GM21786 (cell line): ENCODE results near the gene LHFPL2.
A peak's percentile ranks its signal among the peaks of the same experiment; 100 is the strongest.

Experiments used
- ATAC-seq: cut with Tn5 transposase; IDR thresholded peaks from one replicate; pipeline ENCODE4 v1.9.1; 2021; ENCODE audit not compliant: unreplicated experiment

Gene LHFPL2

GRCh38 chr5:78597068-78597973 is 51.3 kb downstream of the LHFPL2 start:
- no peak for ATAC-seq

- no peak for ATAC-seq
Observed at GRCh38 chr5:78595458-78595921, 53.1 kb downstream of the LHFPL2 start.

- no peak for ATAC-seq
Observed at GRCh38 chr5:78594610-78595457, 53.7 kb downstream of the LHFPL2 start.

GRCh38 chr5:78594021-78594420 is 54.6 kb downstream of the LHFPL2 start:
- no peak for ATAC-seq

- ATAC-seq: no peak
Observed at GRCh38 chr5:78593465-78593864, 55.1 kb downstream of the LHFPL2 start.

GRCh38 chr5:78592735-78593386 is 55.7 kb downstream of the LHFPL2 start:
- ATAC-seq: no peak

- peak; percentile 61 for ATAC-seq
Observed at GRCh38 chr5:78591972-78592700, 56.4 kb downstream of the LHFPL2 start.

GRCh38 chr5:78591138-78591612 is 57.4 kb downstream of the LHFPL2 start:
- no peak for ATAC-seq

GRCh38 chr5:78589923-78590322 is 58.6 kb downstream of the LHFPL2 start:
- ATAC-seq: no peak

GRCh38 chr5:78588507-78588906 is 60.1 kb downstream of the LHFPL2 start:
- no peak for ATAC-seq

- no peak for ATAC-seq
Observed at GRCh38 chr5:78587775-78588291, 60.7 kb downstream of the LHFPL2 start.

GRCh38 chr5:78587081-78587774 is 61.3 kb downstream of the LHFPL2 start:
- ATAC-seq: no peak

- ATAC-seq: no peak
Observed at GRCh38 chr5:78586251-78586650, 62.3 kb downstream of the LHFPL2 start.

GRCh38 chr5:78578015-78578414 is 70.6 kb downstream of the LHFPL2 start:
- ATAC-seq: no peak

GRCh38 chr5:78577071-78577807 is 71.3 kb downstream of the LHFPL2 start:
- ATAC-seq: no peak

GRCh38 chr5:78576376-78576775 is 72.2 kb downstream of the LHFPL2 start:
- ATAC-seq: no peak

- peak; percentile 84 for ATAC-seq
Observed at GRCh38 chr5:78574731-78575161, 73.8 kb downstream of the LHFPL2 start.

GRCh38 chr5:78574131-78574673 is 74.4 kb downstream of the LHFPL2 start:
- ATAC-seq: peak; percentile 30

- ATAC-seq: peak; percentile 54
Observed at GRCh38 chr5:78573318-78573717, 75.3 kb downstream of the LHFPL2 start.
